ENCODE results near the gene MLXIP.
"Not testable (repeated sequence)": the region's sequence is repeated elsewhere in the genome, so short reads cannot be mapped to it uniquely, and the experiment has no call there.

Gene MLXIP

GRCh38 chr12:122116707-122117535 lies 38.4 kb downstream of the MLXIP start:
- no peaks in the 10 kb centered on the region for H3K36me3 ChIP-seq (ENCODE audit: insufficient read depth, low read length)
- H3K79me2 ChIP-seq (ENCODE audit: control insufficient read depth, insufficient read depth, low read length, unreplicated experiment): peaks cover 24% of the 10 kb centered on the region
- H3K27me3 ChIP-seq (ENCODE audit: insufficient read depth, low read length): no peaks in the 10 kb centered on the region
- H3K4me3 ChIP-seq (ENCODE audit: low read depth, low read length): no peak overlapping the region
- no peak overlapping the region for H2AFZ ChIP-seq (ENCODE audit: low read length, unreplicated experiment)
- no peak overlapping the region for H3K27ac ChIP-seq (ENCODE audit: low read depth, low read length)
- peaks cover 8% of the 10 kb centered on the region for H3K4me1 ChIP-seq (ENCODE audit: control insufficient read depth, insufficient read depth, low read length, unreplicated experiment)

DNA sequence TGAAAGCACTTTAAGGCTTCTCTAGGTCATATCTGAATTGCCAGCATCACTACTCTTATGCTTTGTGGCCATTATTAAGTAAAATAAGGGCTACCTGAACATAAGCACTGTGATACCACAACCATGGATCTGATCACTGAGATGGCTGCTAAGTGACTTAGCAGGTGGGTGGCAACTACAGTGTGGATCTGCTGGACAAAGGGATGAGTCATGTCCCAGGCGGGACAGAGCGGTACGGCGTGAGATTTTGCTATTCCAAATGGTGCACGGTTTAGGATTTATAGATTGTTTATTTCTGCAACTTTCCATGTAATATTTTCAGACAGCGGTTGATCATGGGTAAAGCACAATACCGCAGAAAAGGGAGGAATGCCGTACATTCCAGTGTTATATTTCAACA lies 39.4 kb downstream of the MLXIP start:
- no peak overlapping the region for H3K4me3 ChIP-seq (ENCODE audit: low read depth, low read length)
- no peaks in the 10 kb centered on the region for H3K36me3 ChIP-seq (ENCODE audit: insufficient read depth, low read length)
- peaks cover 20% of the 10 kb centered on the region for H3K79me2 ChIP-seq (ENCODE audit: control insufficient read depth, insufficient read depth, low read length, unreplicated experiment)
- H3K4me1 ChIP-seq (ENCODE audit: control insufficient read depth, insufficient read depth, low read length, unreplicated experiment): peaks cover 5% of the 10 kb centered on the region
- H3K27ac ChIP-seq (ENCODE audit: low read depth, low read length): no peak overlapping the region
- H3K27me3 ChIP-seq (ENCODE audit: insufficient read depth, low read length): no peaks in the 10 kb centered on the region
- no peak overlapping the region for H2AFZ ChIP-seq (ENCODE audit: low read length, unreplicated experiment)

- H3K27ac ChIP-seq (ENCODE audit: low read depth, low read length); H3K36me3 ChIP-seq (ENCODE audit: insufficient read depth, low read length); H3K27me3 ChIP-seq (ENCODE audit: insufficient read depth, low read length); H2AFZ ChIP-seq (ENCODE audit: low read length, unreplicated experiment); H3K4me1 ChIP-seq (ENCODE audit: control insufficient read depth, insufficient read depth, low read length, unreplicated experiment); H3K4me3 ChIP-seq (ENCODE audit: low read depth, low read length): not testable (repeated sequence)
- H3K79me2 ChIP-seq (ENCODE audit: control insufficient read depth, insufficient read depth, low read length, unreplicated experiment): peaks cover 44% of the 10 kb centered on the region
Measured at GRCh38 chr12:122121341-122121740, 42.8 kb downstream of the MLXIP start.

DNA sequence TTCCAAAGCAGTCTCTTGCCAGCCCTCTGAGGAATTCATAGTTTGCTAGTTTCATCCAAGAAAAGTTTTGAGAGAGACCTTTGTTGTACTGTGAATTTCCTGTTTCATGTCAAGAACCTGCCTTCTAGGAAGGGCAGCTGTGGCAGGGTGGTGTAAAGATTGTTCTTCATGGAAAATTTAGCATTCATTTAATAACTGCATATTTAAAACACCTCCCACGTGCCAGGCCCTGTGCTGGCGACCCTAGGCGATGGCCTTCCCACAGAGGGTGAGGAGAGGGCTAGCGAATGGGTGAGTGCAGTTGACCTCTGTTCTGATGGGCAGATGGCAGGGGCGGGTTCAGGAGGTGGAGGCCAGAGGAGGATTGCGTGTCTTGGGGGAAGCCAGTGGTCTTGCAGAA lies 43.2 kb downstream of the MLXIP start:
- Histone ChIP-seq H2AFZ (ENCODE audit: low read length, unreplicated experiment) (no peak overlapping the region), H3K4me3 (ENCODE audit: low read depth, low read length) (no peak overlapping the region), H3K27me3 (ENCODE audit: insufficient read depth, low read length) (no peaks in the 10 kb centered on the region), H3K4me1 (ENCODE audit: control insufficient read depth, insufficient read depth, low read length, unreplicated experiment) (peaks cover 9% of the 10 kb centered on the region), H3K79me2 (ENCODE audit: control insufficient read depth, insufficient read depth, low read length, unreplicated experiment) (peaks cover 44% of the 10 kb centered on the region), H3K27ac (ENCODE audit: low read depth, low read length) (no peak overlapping the region), H3K36me3 (ENCODE audit: insufficient read depth, low read length) (no peaks in the 10 kb centered on the region)

DNA sequence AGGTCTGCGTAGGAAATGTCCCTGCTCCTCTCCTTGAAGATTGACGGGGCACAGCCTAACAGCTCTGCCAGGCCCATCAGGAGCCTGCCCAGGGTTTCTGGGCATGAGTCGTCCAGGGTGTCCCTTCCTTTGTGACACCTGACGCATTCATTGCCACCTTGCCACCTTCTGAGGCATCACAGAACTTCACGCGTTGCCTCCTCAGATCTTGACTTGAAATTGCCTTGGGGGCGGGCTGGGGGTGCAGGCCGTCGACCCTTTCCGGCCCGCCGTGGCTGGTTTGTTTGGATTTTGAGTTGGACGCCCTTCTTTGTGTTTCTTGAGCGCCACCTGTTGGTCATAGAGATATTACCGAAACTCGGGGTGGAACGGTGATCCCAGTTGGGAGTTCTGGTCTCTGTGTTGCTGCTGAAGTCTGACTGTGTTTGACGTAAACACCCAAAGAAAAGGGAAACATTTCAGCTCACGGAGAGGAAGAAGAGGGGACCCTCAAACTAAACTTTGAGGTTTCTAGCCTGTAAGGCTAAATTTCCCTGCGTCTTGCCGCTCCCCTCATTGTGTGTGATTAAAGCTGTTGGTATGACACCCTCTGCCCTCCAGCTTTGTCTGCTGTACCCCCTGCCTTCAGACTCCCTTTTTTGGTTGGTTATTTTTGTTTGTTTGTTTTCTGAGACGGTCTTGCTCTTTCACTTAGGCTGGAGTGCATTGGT lies 44.6 kb downstream of the MLXIP start:
- H3K27ac ChIP-seq (ENCODE audit: low read depth, low read length): no peak overlapping the region

DNA sequence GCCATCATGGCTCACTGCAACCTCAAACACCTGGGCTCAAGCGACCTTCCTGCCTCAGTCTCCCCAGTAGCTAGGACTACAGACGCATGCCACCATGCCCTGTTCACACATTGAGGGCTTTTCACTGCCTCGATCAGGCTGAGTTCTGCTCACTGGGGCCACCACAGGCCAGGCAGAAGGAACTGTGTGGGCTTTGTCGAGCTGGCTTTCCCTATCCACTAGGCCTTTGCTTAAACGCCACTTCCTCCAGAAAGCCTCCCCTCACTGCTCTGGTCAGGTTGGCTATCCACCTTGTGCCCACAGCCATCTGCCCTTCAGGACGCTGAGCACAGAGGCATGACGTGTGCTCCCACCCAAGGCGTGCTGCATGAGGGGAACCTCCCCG lies 45.2 kb downstream of the MLXIP start:
- Histone ChIP-seq H3K27me3 (ENCODE audit: insufficient read depth, low read length) (no peaks in the 10 kb centered on the region), H3K4me1 (ENCODE audit: control insufficient read depth, insufficient read depth, low read length, unreplicated experiment) (peaks cover 9% of the 10 kb centered on the region), H3K79me2 (ENCODE audit: control insufficient read depth, insufficient read depth, low read length, unreplicated experiment) (peaks cover 41% of the 10 kb centered on the region), H3K4me3 (ENCODE audit: low read depth, low read length) (no peak overlapping the region), H2AFZ (ENCODE audit: low read length, unreplicated experiment) (no peak overlapping the region), H3K27ac (ENCODE audit: low read depth, low read length) (no peak overlapping the region), H3K36me3 (ENCODE audit: insufficient read depth, low read length) (peaks cover 7% of the 10 kb centered on the region; the same call in 1 of the 2 replicates)

More for the DNA sequence above, 44.6 kb downstream of the MLXIP start:
- peaks cover 5% of the 10 kb centered on the region; the same call in 1 of the 2 replicates for H3K36me3 ChIP-seq (ENCODE audit: insufficient read depth, low read length)
- H2AFZ ChIP-seq (ENCODE audit: low read length, unreplicated experiment): peak overlapping the region; percentile 72
- peaks cover 9% of the 10 kb centered on the region for H3K4me1 ChIP-seq (ENCODE audit: control insufficient read depth, insufficient read depth, low read length, unreplicated experiment)
- peaks cover 41% of the 10 kb centered on the region for H3K79me2 ChIP-seq (ENCODE audit: control insufficient read depth, insufficient read depth, low read length, unreplicated experiment)
- H3K27me3 ChIP-seq (ENCODE audit: insufficient read depth, low read length): no peaks in the 10 kb centered on the region
- H3K4me3 ChIP-seq (ENCODE audit: low read depth, low read length): peak overlapping the region; percentile 51; the same call in 1 of the 2 replicates

DNA sequence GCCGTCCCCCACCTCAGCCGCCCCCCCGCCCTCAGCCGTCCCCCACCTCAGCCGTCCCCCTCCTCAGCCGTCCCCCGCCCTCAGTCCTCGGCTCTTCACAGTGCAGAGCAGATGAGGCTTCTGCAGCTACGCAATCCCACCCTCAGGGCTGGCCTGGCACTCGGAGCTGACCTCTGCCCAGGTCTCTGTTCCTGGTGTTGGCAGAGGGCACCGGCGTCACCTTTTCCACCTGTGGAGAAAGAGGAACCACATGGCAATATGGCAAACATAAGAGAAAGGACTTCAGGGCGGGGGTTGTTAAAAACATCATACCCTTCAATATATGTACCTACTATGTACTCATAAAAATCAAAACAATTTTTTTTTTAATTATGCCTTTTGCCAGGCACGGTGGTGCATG lies 45.8 kb downstream of the MLXIP start:
- H3K27ac ChIP-seq (ENCODE audit: low read depth, low read length): no peak overlapping the region
- no peaks in the 10 kb centered on the region for H3K27me3 ChIP-seq (ENCODE audit: insufficient read depth, low read length)
- peaks cover 9% of the 10 kb centered on the region for H3K4me1 ChIP-seq (ENCODE audit: control insufficient read depth, insufficient read depth, low read length, unreplicated experiment)
- no peak overlapping the region for H3K4me3 ChIP-seq (ENCODE audit: low read depth, low read length)
- no peak overlapping the region for H2AFZ ChIP-seq (ENCODE audit: low read length, unreplicated experiment)
- H3K36me3 ChIP-seq (ENCODE audit: insufficient read depth, low read length): peaks cover 7% of the 10 kb centered on the region; the same call in 1 of the 2 replicates
- H3K79me2 ChIP-seq (ENCODE audit: control insufficient read depth, insufficient read depth, low read length, unreplicated experiment): peaks cover 41% of the 10 kb centered on the region

- Histone ChIP-seq H3K4me1 (ENCODE audit: control insufficient read depth, insufficient read depth, low read length, unreplicated experiment) (peaks cover 20% of the 10 kb centered on the region), H3K27ac (ENCODE audit: low read depth, low read length) (no peak overlapping the region), H3K79me2 (ENCODE audit: control insufficient read depth, insufficient read depth, low read length, unreplicated experiment) (peaks cover 33% of the 10 kb centered on the region), H2AFZ (ENCODE audit: low read length, unreplicated experiment) (no peak overlapping the region), H3K36me3 (ENCODE audit: insufficient read depth, low read length) (peaks cover 12% of the 10 kb centered on the region; the same call in 1 of the 2 replicates), H3K4me3 (ENCODE audit: low read depth, low read length) (no peak overlapping the region), H3K27me3 (ENCODE audit: insufficient read depth, low read length) (no peaks in the 10 kb centered on the region)
Measured at GRCh38 chr12:122125452-122126341, 47.1 kb downstream of the MLXIP start.

GRCh38 chr12:122126342-122126635 lies 47.7 kb downstream of the MLXIP start:
- H3K27me3 ChIP-seq (ENCODE audit: insufficient read depth, low read length): no peaks in the 10 kb centered on the region
- H3K4me3 ChIP-seq (ENCODE audit: low read depth, low read length): no peak overlapping the region
- H3K4me1 ChIP-seq (ENCODE audit: control insufficient read depth, insufficient read depth, low read length, unreplicated experiment): peaks cover 21% of the 10 kb centered on the region
- no peak overlapping the region for H3K27ac ChIP-seq (ENCODE audit: low read depth, low read length)
- peaks cover 33% of the 10 kb centered on the region for H3K79me2 ChIP-seq (ENCODE audit: control insufficient read depth, insufficient read depth, low read length, unreplicated experiment)
- H2AFZ ChIP-seq (ENCODE audit: low read length, unreplicated experiment): no peak overlapping the region
- H3K36me3 ChIP-seq (ENCODE audit: insufficient read depth, low read length): peaks cover 12% of the 10 kb centered on the region; the same call in 1 of the 2 replicates
